NCI-H1694 treated with DMSO at 0.1 percent for 48 hours (cell line): Measurements from ENCODE around the gene FAM222B.
"Not testable (repeated sequence)": the region's sequence is repeated elsewhere in the genome, so short reads cannot be mapped to it uniquely, and the experiment has no call there.

ENCODE experiments used
- DNase-seq: peaks from one replicate; lab custom pipeline; 2025; lab: John Stamatoyannopoulos, UW

FAM222B gene

GRCh38 chr17:28871056-28871579 is 28.5 kb upstream of the FAM222B start:
- no peak for DNase-seq

GRCh38 chr17:28867276-28867675 is 24.7 kb upstream of the FAM222B start:
- DNase-seq, result no peak

DNA sequence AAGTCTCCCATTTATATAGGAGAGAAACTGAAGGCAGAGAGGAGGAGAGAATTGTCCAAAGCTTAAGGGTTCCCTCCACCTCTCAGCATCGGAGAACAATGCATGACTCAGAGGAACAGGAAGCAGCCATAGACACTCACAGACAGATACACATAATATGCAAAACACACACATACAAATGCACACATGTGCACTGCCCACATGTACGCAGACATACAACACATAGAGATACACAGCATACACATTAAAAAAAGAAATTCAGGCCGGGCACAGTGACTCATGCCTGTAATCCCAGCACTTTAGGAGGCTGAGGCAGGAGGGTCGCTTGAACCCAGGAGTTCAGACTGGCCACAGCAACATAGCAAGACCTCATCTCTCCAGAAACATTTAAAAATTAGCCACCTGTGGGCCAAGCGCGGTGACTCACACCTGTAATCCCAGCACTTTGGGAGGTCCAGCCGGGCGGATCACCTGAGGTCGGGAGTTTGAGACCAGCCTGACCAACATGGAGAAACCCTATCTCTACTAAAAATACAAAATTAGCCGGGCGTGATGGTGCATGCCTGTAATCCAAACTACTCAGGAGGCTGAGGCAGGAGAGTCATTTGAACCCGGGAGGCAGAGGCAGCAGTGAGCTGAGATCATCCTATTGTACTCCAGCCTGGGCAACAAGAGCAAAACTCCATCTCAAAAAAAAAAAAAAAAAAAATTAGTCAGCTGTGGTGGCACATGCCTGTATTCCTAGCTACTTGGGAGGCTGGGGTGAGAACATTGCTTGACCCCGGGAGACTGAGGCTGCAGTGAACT is 23.6 kb upstream of the FAM222B start:
- DNase-seq, result no peak

DNA sequence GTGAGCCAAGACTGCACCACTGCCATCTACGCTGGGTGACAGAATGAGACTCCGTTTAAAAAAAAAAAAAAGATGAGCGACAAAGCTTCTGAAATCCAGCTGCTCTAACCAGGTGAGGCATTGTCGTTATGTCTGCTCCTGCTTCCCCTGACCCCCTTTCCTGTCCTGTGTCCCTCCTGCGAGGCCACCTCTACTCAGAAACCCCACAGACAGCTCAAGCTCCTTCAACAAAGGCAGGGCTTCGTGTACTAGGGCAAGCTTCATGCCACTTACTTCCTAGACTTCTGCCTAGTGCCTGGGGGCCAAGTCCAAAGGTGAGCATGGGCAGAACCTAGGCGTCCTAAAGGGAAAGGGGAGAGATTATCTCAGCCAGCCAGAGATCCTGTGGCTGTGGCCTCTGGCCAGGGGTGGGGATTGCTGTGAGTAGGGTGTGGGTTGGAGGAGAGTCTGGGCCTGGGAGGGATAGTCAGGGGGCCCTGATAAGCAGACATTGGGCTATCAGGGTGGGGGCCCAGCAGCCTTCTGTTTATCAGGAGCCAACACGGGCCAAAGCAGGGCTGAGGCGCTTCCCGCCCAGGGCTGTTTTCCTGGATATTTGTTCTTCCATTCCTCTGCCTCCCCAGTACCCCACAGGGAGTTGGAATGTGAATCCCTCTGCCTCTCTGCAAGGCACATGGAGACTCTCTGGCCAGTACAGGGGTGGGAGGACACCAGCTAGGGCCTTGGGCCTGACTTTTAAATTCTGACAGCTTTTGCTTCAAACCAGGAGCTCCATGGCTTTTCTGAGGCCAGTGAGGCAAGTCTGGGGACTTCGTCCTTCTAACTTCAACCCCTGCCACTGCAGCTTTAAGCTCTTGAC is 22.6 kb upstream of the FAM222B start:
- no peak for DNase-seq

- DNase-seq, result no peak
These were observed 21.4 kb upstream of the FAM222B start for GRCh38 chr17:28863953-28864352.

DNA sequence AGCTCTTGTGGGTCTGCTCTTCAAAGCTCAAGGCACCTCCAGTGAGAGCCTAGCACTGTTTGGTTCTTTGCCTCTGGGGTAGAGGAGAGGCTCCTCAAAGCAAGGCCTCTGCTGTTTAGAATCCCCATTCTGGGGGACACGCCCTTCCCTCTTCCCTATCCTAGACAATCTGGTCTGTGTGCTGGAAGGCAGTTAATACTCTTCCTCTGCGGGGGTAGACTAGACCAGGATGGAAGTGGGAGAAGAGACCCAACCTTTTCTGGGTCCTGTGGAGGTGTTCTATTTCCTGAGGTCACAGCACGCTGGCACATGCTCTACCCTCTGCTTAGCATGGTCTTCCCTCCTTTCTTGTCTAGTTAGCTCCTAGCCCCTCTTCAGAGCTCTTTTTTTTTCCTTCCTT is 20.0 kb upstream of the FAM222B start:
- no peak for DNase-seq

GRCh38 chr17:28861393-28862203 is 19.0 kb upstream of the FAM222B start:
- no peak for DNase-seq

- no peak for DNase-seq
These were observed 17.8 kb upstream of the FAM222B start for GRCh38 chr17:28860363-28860808.

DNA sequence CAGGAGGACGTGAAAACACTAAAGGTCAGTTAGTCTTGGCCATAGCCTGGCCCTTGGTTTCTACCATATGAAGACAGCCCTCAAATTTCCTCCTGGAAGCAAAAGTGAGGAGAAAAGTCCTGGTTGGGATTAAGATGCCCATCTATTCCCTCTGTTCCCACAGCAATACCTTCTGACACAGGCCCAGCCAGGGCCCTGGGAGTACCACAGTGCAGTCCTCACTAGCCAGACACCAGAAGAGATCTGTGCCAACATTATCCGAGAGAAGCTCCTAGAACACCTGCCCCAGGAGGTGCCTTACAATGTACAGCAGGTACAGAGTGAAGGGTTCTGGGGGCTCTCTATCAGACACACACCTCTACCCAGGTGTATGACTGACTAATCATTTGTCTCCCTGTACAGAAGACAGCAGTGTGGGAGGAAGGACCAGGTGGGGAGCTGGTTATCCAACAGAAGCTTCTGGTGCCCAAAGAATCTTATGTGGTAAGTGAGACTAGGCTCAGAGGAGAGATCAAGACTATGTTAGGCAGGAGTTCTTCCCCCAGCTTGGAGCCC is 16.3 kb upstream of the FAM222B start:
- DNase-seq, result no peak

- no peak for DNase-seq
These were observed 15.6 kb upstream of the FAM222B start for GRCh38 chr17:28857905-28858800.

DNA sequence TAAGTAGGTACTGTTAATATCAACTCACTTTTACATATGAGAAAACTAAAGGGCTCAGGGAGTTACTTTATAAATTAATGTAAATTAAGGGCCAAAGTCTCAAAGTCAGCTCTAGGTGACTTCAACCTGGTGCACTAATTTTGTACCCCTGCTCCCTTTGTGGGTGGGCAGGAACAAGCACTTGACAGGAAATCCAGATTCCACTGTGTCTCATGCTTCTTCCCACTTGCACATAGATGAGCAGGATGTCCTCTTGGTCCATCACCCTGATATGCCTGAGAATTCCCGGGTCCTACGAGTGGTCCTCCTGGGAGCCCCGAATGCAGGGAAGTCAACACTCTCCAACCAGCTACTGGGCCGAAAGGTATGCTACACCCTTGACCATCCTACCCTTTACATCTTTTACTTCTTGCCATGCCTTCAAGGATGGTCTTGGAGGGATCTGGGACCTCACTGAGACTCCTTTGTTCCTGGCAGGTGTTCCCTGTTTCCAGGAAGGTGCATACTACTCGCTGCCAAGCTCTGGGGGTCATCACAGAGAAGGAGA is 13.5 kb upstream of the FAM222B start:
- DNase-seq, result no peak

GRCh38 chr17:28855336-28855679 is 12.7 kb upstream of the FAM222B start:
- no peak for DNase-seq

DNA sequence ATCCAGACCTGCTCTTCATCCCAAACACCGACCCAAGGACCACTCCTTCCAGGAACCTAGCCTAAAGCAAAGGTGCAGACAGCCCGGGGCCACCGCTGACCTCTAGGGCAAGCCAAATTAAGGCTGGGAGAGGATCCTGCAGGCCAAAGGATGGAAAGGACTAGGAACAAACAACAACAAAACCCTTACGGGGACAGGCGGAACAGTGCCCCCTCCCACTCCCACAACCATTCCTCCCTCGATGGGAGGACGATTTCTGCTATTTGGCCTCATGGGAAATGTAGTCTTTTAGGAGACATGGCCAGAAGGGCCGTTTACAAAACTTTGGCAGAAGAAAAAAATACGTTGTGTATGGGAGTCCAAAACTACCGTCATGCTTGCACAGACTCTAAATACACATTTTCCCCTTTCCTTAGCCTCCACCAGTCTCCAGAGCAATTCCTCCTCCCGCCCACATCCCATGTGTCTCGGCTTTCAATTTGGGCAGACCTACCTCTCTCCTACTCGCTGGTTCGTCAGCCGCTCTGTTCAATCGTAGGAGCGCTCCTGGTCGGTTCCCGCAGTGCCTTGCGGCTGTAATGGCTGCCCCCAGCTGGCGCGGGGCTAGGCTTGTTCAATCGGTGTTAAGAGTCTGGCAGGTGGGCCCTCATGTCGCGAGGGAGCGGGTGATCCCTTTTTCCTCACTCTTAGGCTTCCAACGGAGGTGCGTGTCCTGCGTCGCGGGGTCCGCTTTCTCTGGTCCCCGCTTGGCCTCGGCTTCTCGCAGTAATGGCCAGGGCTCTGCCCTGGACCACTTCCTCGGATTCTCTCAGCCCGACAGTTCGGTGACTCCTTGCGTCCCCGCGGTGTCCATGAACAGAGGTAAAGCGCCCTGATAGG is 12.1 kb upstream of the FAM222B start, which contains the start of gene ERAL1:
TSS of gene ERAL1 (plus strand) at position 560 of the 879 bp plus-strand sequence. CDS start at position 579, 19 bp downstream.
- peak; percentile 88 for DNase-seq

- DNase-seq, result no peak
These were observed 10.7 kb upstream of the FAM222B start for GRCh38 chr17:28853295-28853694.

GRCh38 chr17:28849281-28849680 is 6.7 kb upstream of the FAM222B start:
- peak; percentile 15 for DNase-seq

DNA sequence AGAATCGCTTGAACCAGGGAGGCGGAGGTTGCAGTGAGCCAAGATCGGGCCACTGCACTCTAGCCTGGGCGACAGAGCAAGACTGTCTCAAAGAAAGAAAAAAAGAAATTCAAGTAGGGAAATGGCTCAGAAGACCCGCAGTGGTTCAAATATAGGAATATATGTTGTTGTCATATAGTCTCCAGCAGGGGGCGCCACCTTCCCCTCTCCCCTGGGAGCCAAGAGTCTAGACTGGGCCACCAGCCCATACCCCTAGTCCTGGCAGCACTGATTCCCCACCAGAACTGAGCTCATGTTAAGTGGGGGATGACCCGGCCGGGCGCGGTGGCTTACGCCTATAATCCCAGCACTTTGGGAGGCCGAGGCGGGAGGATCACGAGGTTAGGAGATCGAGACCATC is 6.1 kb upstream of the FAM222B start:
- DNase-seq, result peak; percentile 31

DNA sequence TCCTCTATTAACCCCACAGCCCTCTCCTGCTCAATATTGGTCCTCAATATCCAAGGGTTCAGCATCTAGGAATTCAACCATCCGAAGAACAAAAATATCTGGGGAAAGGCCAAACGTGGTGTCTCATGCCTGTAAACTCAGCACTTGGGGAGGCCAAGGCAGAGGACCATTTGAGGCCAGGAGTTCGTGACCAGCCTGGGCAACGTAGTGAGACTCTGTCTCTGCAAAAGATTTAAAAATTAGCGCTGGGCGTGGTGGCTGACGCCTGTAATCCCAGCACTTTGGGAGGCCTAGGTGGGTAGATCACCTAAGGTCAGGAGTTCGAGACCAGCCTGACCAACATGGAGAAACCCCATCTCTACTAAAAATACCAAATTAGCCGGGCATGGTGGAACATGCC is 4.1 kb upstream of the FAM222B start:
- DNase-seq, result not testable (repeated sequence)

DNA sequence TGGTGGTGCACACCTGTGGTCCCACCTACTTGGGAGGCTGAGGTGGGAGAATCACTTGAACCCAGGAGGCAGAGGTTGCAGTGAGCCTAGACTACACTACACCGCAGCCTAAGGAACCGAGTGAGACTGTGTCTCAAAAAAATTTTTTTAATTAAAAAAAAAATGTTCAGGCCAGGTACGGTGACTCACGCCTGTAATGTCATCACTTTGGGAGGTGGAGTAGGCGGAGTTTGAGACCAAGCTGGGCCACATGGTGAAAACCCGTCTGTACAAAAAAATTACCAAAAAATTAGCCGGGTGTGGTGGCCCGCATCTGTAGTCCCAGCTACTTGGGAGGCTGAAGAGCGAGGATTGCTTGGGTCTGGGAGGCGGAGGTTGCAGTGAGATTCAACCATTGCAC is 3.6 kb upstream of the FAM222B start:
- DNase-seq, result no peak

- DNase-seq, result no peak
These were observed 1.2 kb upstream of the FAM222B start for GRCh38 chr17:28843816-28844148.
